AG09309 (cell line): ENCODE results near the gene ISL2.
A peak's percentile ranks its signal among the peaks of the same experiment; 100 is the strongest.
"Not testable (repeated sequence)": the region's sequence is repeated elsewhere in the genome, so short reads cannot be mapped to it uniquely, and the experiment has no call there.

Experiments used
- DNase-seq: peaks from one replicate; pipeline ENCODE4 v3.0.0-alpha.2; 2010; ENCODE audit warnings: low read depth
- H3K4me3 ChIP-seq: 2 replicates; pipeline ENCODE4 v1.5.1; 2011; ENCODE audit warnings: mild to moderate bottlenecking, low read depth, low read length, moderate library complexity; ENCODE audit not compliant: control insufficient read depth
- CTCF ChIP-seq: IDR thresholded peaks from 2 replicates; pipeline ENCODE4 v1.5.1; 2011; ENCODE audit warnings: mild to moderate bottlenecking, low read depth, low read length, inconsistent platforms; ENCODE audit not compliant: insufficient read depth, control insufficient read depth; ENCODE audit errors: missing control alignments

ISL2 gene

DNA sequence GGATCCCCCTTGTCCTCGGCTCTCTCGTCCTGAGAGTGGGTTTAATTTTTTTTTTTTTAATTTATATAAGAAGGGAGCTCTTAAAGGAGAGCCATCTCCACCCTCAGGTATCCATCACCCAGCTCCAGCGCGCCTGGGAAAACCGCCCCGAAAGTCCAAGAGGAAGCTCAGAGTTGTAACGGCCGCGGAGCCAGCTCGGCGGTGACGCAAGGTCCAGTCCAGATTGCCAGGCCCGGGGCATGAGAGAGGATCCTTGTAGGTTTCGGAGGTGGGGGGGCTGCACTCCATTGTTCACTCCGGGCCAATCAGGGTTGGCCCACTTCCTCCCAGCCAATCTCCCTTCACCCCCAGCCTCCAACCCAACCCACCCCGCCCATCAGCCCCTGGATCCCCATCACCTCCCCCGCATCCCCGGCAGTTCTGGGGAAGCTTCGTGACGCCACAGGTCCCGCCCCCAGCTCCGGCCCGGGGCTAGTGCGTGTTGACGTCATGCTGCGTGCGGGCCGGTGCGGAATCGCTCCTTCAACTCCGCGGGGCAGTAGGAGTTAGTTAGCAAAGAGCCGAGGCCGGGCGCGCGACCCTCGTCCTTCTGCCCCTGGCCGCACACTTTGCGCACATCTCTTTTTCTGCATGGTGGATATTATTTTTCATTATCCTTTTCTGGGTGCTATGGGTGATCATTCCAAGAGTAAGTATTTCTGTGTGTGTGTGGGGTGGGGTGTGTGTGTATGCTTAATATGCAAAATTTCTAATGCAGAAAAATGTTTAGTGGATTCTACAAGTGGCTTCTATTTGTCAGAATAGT lies at the start of gene ISL2:
Gene ISL2 (plus strand): TSS at position 520 of the 805 bp plus-strand sequence. CDS start 111 bp downstream, at position 631.
- DNase-seq, result no peak
- H3K4me3 ChIP-seq, result peak within 1 kb of the TSS; percentile 29
- no peak for TF ChIP-seq CTCF

DNA sequence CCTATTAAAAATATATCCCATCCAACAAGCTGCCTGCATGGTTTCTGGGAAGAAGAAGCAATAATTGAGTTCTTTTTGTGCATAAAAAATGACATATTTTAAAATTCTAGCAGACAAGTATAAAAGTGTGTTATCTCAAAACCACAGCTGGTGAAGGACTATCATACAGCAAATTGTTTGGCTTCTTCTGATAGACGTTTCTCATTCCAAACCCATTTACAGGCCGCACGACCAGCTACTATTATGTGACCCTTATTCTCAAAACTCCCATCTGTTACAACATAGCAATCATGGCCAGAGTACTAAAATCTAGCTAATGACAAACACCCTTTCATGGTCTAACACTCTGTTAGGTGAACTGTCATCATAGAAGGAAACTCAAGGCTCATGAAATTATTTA lies 47.0 kb upstream of the ISL2 start:
- no peak for TF ChIP-seq CTCF
- H3K4me3 ChIP-seq, result no peak overlapping the region
- DNase-seq, result no peak

GRCh38 chr15:76293361-76293760 lies 43.2 kb upstream of the ISL2 start:
- H3K4me3 ChIP-seq, result no peak overlapping the region
- no peak for DNase-seq

DNA sequence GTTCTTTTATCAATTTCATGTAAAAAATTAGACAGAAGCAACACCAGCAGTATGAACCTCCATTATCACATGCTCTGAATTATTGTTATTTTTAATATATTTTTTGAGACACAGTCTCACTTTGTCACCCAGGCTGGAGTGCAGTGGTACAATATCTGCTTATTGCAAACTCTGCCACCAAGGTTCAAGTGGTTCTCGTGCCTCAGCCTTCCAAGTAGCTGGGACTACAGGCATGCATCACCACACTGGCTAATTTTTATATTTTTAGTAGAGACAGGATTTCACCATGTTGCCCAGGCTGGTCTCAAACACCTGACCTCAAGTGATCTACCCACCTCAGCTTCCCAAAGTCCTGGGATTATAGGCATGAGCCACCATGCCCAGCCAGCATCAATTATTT lies 42.1 kb upstream of the ISL2 start:
- not testable (repeated sequence) for DNase-seq, H3K4me3 ChIP-seq

More at GRCh38 chr15:76293361-76293760, 43.2 kb upstream of the ISL2 start:
- no peak for TF ChIP-seq CTCF

GRCh38 chr15:76296849-76297248 lies 39.7 kb upstream of the ISL2 start:
- TF ChIP-seq CTCF, result no peak

GRCh38 chr15:76297951-76298350 lies 38.6 kb upstream of the ISL2 start:
- not testable (repeated sequence) for H3K4me3 ChIP-seq, DNase-seq

More at GRCh38 chr15:76296849-76297248, 39.7 kb upstream of the ISL2 start:
- H3K4me3 ChIP-seq, result no peak overlapping the region
- DNase-seq, result no peak

GRCh38 chr15:76298986-76299385 lies 37.6 kb upstream of the ISL2 start:
- no peak overlapping the region for H3K4me3 ChIP-seq
- TF ChIP-seq CTCF, result no peak
- DNase-seq, result no peak

GRCh38 chr15:76299786-76300185 lies 36.8 kb upstream of the ISL2 start:
- no peak for TF ChIP-seq CTCF
- DNase-seq, result no peak
- no peak overlapping the region for H3K4me3 ChIP-seq
